ENCODE measurements around the gene PSMD1.

PSMD1 gene

GRCh38 chr2:231034291-231034882 lies 22.3 kb upstream of the PSMD1 start:
- no peak for DNase-seq (ENCODE audit: low spot score)
- FAIRE-seq = no peak

GRCh38 chr2:231036131-231036530 lies 20.5 kb upstream of the PSMD1 start:
- no peak for DNase-seq (ENCODE audit: low spot score)
- no peak for FAIRE-seq

GRCh38 chr2:231036578-231037106 lies 20.0 kb upstream of the PSMD1 start:
- no peak for DNase-seq (ENCODE audit: low spot score)
- no peak for FAIRE-seq

- peak; percentile 70 for DNase-seq (ENCODE audit: low spot score)
- FAIRE-seq = no peak
Measured at GRCh38 chr2:231037202-231037730, 19.4 kb upstream of the PSMD1 start, which contains the start of gene C2orf72. C2orf72 (plus strand) TSS chr2:231037523; CDS start chr2:231037566, 43 bp downstream.

- DNase-seq (ENCODE audit: low spot score) (peak; percentile 75), FAIRE-seq (peak; percentile 23)
Measured at GRCh38 chr2:231037731-231038482, 18.8 kb upstream of the PSMD1 start.

- FAIRE-seq (no peak), DNase-seq (ENCODE audit: low spot score) (no peak)
Measured at GRCh38 chr2:231038483-231039293, 18.0 kb upstream of the PSMD1 start.

GRCh38 chr2:231039294-231039664 lies 17.4 kb upstream of the PSMD1 start:
- FAIRE-seq (no peak), DNase-seq (ENCODE audit: low spot score) (no peak)

- no peak for DNase-seq (ENCODE audit: low spot score)
- no peak for FAIRE-seq
Measured at GRCh38 chr2:231039821-231040364, 16.8 kb upstream of the PSMD1 start.

- FAIRE-seq = no peak
Measured at GRCh38 chr2:231041061-231041689, 15.5 kb upstream of the PSMD1 start.

GRCh38 chr2:231043796-231044195 lies 12.9 kb upstream of the PSMD1 start:
- no peak for DNase-seq (ENCODE audit: low spot score)
- peak; percentile 37 for FAIRE-seq

More at GRCh38 chr2:231041061-231041689, 15.5 kb upstream of the PSMD1 start:
- DNase-seq (ENCODE audit: low spot score) = no peak

GRCh38 chr2:231046916-231047273 lies 9.8 kb upstream of the PSMD1 start:
- DNase-seq (ENCODE audit: low spot score) = no peak
- FAIRE-seq = no peak

GRCh38 chr2:231047274-231047922 lies 9.3 kb upstream of the PSMD1 start:
- no peak for DNase-seq (ENCODE audit: low spot score)
- no peak for FAIRE-seq

- FAIRE-seq (peak; percentile 30), DNase-seq (ENCODE audit: low spot score) (no peak)
Measured at GRCh38 chr2:231047923-231048915, 8.4 kb upstream of the PSMD1 start.

GRCh38 chr2:231049286-231050017 lies 7.2 kb upstream of the PSMD1 start:
- no peak for DNase-seq (ENCODE audit: low spot score)
- FAIRE-seq = no peak

- DNase-seq (ENCODE audit: low spot score) = no peak
- no peak for FAIRE-seq
Measured at GRCh38 chr2:231050018-231050901, 6.4 kb upstream of the PSMD1 start.

- DNase-seq (ENCODE audit: low spot score) = no peak
- no peak for FAIRE-seq
Measured at GRCh38 chr2:231051116-231051515, 5.6 kb upstream of the PSMD1 start.

Data from urothelium cell line (cell line).